Measurements from ENCODE around the gene MADD.
"Not testable (repeated sequence)": the region's sequence is repeated elsewhere in the genome, so short reads cannot be mapped to it uniquely, and the experiment has no call there.

The MADD gene

DNA sequence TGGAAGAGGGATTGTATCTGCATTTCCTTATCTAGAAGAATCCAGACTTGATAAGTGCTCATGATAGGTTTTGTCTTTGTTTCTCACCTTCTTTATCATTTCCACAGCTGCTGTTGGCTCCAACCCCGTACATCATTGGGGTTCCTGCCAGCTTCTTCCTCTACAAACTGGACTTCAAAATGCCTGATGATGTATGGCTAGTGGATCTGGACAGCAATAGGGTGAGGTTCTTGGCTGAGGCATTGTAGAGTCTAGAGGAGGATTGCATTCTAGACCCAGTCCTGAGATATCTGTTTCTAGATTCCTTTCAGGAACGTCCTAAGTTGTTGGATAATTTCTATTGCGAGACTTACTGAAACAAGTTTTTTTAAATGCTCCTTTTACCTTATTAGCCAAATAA is 8.1 kb downstream of the MADD start:
- DNase-seq = no peak

DNA sequence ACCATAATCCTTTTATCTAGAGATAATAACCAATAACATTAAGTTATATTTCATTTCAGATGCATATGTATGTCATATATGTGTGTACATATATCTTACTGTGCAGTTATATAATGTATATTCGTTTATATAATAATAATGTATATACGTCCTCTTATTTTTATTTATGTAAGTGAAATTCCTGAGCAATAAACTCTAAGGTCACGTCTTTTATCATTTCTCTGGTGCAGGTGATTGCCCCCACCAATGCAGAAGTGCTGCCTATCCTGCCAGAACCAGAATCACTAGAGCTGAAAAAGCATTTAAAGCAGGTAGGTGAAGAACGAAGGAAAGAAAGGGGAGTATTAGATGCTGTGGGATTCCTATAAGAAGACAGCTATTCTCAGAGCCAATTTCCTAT is 8.8 kb downstream of the MADD start:
- no peak for DNase-seq

DNA sequence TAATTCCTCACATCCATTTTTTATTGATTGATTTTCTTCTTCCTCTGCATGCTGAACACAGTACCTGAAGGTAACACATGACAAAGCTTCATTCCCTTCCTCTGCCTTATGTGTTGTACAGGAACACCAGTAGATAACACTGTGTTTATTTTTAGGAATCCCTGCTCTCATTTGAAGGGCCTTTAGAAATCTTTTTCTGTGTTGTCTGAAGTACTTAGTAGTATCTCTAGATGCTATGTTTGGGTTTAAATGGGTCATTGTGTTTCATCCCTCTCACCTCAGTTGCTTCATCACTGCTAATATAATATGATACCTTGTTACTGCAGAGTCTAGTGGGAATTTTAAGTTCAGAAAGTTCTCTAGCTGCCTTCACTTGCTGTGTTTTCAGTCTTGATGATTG is 10.2 kb downstream of the MADD start:
- DNase-seq = no peak

DNA sequence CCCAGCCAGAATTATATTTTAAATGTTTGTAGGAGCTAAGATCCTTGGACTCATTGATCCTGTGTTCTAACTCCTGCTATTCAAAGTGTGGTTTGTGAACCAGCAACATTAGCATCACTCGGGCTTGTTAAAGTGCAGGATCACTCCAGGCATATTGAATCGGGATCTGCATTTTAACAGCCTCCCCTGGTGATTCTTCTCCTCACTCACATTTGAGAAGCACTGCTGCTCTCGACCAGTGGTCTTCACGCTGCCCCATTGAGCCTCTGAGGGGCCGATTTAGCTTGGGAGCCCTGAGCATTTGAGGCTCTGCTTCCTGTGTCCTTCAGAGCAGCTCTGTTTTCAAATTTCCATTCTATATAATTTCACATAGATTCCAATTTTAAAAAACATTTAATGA is 10.9 kb downstream of the MADD start:
- no peak for DNase-seq

DNA sequence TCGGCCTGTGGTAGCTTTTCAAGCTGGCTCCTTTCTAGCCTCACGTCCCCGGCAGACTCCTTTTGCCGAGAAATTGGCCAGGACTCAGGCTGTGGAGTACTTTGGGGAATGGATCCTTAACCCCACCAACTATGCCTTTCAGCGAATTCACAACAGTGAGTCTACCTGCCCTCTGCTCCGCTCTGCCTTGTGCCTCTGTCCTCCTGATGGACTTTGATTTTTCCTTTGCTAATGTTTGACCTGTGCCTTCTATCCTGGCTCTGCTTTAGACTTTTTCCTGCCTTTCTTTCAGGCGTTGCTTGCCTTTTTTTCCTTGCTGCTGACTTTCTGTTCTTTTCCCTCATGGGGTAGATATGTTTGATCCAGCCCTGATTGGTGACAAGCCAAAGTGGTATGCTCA is 12.5 kb downstream of the MADD start:
- no peak for DNase-seq

DNA sequence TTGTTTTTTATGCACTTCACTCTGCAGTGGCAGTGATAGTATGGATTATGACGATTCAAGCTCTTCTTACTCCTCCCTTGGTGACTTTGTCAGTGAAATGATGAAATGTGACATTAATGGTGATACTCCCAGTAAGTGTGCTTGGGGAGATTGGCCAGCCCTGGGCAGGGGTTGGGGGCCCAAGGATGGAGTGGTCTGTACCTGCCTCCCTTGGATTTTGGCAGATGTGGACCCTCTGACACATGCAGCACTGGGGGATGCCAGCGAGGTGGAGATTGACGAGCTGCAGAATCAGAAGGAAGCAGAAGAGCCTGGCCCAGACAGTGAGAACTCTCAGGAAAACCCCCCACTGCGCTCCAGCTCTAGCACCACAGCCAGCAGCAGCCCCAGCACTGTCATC is 14.2 kb downstream of the MADD start:
- no peak for DNase-seq

DNA sequence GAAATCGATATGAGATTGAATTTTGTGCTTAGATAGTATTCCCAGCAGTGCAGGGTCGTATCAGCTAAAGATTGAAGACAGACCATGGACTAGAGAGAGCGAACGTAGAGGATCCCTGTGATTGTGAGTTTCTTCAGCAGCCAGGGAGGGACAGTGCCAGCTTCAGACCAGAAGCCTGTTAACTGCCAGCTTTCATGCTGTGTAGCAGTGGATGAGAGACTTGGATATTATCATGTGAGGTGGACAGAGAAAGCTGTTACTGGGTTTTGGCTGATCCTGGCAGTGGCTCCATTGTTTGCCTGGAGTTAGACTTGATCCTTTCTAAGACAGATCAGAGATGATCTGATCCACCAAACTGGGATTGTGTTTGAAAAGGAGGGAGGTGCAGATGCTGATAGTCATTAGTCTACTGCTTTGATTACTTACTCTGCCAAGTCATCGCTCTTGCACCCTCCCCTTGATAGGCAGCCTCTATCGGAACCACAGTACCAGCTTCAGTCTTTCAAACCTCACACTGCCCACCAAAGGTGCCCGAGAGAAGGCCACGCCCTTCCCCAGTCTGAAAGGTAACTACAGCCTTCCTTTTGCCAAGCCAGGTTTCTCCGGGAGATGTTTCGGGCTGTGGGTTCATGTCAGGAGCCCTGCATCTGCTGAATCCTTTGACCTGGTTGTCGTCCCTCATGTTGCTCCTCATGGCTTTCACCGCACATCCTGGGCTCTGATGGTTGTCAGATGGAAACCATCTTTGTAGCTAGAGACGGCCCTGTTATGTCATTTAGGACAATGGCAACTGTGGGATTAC is 16.2 kb downstream of the MADD start:
- DNase-seq = no peak

DNA sequence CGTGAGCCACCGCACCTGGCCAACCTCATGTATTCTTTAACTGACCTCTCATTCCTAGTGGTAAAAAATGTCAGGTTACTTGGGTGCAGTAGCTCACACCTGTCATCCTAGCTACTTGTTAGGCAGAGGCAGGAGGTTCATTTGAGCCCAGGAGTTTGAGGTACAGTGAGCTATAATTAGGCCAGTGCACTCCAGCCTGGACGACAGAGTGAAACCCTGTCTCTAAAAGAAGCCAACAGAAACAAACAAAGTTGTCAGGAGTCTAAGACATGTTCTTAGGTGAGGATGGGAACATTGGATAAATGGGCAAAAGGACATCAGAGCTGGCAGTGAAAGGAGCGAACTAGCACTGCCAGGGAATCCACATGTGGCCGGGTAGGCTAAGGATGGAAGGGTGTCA is 18.1 kb downstream of the MADD start:
- no peak for DNase-seq

DNA sequence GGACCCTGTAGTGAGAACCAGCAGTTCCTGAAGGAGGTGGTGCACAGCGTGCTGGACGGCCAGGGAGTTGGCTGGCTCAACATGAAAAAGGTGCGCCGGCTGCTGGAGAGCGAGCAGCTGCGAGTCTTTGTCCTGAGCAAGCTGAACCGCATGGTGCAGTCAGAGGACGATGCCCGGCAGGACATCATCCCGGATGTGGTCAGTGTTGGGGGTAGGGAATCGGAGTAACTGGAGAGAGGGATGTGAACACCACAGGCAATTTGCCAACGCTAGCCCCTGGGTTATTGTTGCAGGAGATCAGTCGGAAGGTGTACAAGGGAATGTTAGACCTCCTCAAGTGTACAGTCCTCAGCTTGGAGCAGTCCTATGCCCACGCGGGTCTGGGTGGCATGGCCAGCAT is 19.9 kb downstream of the MADD start:
- no peak for DNase-seq

DNA sequence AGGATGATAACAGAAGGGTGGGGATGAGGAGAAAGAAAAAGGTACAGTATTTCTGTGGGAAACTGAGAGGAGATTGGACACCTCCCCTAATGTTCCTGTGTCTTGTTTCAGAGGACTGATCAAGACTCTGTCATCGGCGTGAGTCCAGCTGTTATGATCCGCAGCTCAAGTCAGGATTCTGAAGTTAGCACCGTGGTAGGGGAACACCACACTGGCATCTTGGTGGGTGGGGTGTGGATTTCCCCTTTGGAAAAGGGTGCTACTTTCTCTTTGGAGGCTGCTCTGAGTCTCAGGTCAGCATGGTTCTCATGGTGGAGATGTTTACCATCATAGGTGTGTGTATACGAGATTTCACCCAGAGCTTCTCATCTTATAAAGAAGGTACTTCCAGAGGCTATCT is 25.5 kb downstream of the MADD start:
- DNase-seq = no peak

DNA sequence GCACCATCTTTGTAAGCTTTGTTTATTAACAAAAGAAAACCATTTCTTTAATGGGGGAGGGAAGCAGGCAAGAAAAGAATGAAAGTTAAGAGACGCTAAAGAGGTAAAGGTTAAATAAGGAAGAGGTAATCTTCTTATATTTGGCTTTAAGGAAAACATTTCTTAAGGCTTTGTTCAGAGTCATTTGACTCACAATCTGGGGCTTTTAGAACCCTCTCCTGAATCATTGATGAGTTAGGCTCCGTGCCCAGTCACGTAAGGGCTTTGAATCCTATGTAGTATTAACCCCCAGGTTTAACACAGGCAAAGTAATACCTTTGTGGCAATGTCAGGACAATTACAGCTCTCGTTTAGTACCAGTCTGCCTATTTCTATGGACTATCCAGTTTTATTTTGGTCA is 26.1 kb downstream of the MADD start:
- DNase-seq = no peak

DNA sequence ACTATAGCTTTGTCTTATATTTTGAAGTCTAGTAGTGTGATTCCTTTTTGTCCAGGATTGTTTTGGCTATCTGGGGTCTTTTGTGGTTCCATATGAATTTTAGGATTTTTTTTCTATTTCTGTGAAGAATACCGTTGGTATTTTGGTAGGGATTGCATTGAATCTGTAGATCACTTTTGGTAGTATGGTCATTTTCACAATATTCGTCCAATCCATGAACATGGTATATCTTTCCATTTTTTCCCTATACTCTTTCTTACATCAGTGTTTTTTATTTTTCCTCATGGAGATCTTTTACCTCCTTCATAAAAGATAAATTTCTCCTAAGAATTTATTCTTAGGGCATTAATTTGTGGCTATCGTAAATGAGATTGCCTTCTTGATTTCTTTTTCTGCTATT is 29.1 kb downstream of the MADD start:
- DNase-seq = no peak

DNA sequence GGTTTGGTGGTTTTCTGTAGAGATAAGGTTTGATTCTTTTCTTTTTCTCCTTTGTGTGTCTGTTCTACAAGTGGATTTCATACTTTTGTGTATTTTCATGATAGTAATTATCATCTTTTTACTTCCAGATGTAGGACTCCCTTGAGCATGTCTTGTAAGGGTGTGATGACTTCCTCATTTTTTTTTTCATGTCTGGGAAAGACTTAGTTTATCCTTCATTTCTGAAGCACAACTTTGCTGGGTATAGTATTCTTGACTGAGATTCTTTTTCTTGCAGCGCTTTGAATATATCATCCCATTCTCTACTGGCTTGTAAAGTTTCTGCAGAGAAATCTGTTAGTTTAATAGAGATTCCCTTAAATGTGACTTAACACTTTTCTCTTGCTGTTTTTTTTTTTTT is 32.9 kb downstream of the MADD start:
- DNase-seq = no peak

DNA sequence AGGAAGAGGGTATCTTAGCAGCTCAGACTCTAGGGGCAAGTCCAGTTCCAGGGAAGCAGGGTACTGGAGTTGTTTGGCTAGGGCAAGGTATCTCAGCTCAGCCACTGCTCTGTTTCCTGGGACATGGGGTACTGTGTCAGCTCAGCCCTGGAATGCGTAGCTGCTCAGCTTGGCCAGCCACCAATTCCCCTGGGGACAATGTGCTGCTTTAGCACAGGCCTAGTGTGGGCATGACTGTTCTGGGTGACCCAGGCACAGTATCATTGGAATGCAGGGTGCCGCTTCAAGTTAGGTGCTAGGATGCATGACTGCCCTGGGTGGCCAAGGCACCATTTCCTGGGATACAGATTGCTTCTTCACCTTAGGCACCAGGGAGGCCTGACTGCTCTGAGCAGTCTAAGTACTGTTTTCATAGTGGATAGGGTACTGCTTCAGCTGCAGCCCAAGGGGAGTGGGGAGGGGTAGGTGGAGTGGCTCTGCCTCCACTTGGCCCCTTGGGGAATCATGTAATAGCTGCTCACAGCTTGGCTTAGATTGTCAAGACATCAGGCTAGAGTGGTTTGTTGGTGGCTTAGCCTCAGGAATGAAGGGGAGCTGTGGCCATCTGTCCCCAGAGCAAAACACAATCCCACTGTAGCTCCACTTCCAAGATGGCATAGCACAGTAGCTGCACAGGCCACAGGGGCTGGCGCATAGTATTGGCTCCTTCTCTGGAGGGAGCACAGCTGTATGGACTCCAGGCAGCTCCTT is 36.0 kb downstream of the MADD start:
- no peak for DNase-seq

DNA sequence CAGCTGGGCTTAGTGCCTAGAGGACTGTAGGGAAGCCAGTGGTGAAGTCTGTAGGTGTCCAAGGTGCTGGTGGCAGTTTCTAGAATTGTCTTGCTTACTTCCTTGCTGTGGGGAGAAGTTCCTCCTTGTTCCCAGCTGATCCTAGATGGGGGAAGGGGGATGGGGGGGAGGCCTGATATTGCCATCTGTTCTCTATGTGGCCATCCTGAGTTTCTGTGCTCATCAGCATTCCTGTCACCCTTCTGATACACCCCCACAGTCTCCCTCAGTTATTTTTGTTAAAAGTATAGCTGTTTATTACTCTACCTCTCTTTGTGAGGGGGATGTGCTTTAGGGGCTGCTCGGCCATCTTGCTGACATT is 36.5 kb downstream of the MADD start:
- DNase-seq = no peak

DNA sequence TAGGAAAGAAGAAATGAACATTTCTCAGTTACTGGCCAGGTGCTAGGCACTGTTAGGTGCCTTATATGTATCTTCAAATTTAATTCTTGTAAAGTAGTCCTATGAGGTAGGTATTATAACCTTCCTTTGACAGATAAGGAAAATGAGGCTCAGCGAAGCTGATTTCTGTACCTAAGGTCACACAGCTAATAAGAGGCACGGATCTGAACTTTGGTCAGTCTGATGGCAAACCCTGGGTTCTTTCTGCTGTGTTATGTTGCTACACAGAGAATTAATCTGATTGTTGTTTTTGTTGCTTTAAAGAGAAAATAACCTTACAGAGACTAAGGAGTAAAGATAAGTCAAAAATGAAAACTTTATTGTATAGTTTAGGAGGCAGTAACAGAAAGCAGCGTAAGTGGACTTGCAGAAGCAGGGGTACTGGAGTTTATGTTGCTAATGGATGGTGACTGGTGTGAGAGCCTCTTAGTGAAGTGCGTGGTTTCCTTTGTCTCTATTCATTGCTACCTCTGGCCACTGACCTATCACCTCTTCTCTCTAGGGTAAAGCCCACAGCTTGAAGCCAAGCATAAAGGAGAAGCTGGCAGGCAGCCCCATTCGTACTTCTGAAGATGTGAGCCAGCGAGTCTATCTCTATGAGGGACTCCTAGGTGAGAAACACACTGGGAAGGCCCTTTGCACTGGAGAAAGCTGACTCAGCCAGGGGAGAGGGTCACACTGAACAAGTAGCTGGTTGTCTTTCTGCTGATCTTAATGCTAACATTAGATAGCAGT is 38.3 kb downstream of the MADD start:
- no peak for DNase-seq

DNA sequence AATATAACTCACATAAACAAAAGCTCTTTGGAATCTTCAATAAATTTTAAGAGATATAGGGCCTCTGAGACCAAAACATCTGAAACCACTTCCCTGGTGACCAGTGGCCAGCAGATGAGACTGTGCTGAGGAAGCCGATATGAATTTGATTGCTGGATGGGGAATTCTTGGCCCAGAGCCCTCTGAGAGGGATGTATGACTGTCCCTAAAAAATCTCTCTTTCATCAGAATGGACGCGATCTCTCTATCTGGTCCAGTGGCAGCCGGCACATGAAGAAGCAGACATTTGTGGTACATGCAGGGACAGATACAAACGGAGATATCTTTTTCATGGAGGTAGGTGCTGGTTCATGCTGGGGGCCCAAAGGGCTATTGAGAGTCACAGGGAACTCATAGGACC is 45.1 kb downstream of the MADD start:
- no peak for DNase-seq

DNA sequence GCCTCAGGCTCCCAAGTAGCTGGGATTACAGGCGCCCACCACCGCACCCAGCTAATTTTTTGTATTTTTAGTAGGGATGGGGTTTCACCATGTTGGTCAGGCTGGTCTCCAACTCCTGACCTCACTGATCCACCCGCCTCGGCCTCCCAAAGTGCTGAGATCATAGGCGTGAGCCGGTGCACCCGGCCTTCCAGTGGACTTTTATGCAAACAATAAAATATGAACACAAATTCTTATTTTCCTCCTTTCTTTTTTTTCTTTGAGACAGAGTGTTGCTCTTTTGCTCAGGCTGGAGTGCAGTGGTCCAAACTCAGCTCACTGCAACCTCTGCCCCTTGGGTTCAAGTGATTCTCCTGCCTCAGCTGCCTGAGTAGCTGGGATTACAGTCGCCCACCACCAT is 46.6 kb downstream of the MADD start:
- not testable (repeated sequence) for DNase-seq

DNA sequence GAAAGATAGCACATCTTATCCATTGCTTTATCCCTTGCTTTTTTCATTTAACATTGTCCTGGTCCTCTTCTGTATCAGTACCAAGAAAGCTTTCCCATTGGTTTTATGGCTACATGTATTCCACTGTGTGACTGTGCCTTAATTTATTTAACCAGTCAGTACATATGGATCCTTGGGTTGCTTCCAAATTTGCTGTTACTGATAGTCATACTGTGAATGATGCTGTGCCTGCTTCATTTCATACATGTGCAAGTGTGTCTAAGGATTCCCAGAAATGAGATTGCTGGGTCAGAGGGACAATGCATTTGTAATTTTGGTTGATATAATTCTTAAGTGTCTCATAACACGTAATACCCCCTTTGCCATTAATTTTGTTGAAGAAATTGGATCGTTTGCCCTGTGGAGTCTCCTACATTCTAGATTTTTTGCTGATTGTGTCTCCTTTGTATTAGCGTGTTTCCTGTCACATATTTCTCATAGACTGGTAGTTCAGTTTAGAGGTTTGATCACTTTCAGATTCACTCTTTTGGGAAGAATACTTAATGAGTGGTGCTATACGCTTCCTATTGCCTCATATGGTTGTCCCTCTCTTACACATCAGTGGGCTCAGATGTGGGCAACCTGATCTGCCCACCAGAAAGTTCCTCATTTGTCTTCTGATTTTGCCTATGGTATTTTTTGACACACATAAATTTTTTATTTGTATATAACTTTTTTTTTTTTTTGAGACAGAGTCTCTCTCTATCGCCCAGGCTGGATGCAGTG is 47.3 kb downstream of the MADD start:
- DNase-seq = no peak

DNA sequence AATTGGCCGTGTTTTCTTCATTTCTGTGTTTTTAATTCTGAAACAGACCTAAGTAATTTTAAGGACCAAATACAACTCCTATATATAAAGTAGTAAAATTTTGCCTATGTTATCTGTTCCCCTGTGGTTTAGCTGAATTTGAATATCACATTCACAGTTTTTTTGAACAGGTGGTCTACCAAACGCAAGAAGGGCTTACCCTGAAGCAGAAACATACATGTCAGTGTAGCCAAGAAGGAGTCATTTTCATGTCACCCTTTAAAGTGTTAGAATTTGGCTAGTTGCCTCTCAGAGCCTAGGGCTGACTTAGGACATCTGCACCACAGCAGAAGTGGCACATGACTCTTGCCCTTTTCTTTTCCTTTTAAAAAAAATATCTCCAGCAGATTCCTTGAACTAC is 48.2 kb downstream of the MADD start:
- no peak for DNase-seq

DNA sequence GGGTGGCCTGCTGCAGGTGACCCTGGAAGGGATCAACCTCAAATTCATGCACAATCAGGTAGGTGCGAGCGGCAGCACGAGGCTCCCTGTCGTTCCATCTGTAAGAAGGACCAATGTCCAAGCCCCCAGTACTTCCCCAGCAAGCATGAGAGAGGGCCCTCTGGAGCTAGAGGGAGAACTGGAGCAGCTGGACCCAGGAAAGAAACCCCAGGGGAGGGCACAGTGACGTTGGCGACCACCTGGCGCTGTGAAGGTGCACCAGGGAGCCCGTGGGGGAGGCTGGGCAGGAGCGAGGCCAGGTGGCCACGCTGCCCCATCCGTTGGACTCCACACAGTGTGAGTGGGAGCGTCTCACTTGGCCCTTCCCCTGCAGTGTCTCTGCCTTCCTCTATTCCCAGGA is 54.6 kb downstream of the MADD start:
- no peak for DNase-seq

DNA sequence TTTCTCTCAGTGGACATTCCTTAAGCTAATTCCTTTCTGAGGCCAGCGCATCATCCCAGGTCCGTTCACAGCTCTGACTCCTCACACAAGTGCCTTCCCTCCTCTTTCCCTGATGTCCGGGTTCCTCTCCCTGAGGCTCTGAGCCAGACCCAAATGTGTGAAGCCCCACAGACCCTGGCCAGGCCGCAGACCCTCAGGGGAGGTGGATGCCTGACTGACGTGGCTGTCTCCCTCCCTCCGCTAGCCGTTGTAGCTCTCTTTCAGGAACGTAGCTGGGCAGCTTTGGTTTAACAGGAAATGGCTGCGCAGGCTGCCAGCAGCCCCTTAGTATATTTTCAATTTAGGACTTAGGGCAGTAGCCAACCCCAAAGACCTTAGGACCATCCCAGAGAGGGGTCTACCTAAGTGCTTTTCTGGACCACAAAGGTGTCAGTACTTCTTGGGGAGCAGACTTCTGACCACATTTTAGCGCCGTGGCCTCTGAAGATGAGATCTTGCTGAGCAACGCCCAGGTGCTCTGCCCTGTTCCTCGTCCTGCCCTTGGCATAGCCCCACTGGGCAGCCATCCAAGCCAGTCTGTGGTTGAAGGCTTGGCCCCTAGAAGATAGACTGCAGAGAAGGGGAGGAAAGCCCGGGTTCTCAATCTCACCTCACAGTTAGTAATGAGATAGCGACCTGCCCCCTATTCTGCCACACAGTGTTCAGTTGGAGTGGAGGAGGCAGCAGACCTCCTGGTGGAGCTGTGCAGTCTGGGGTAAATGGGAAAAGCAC is 55.5 kb downstream of the MADD start:
- no peak for DNase-seq
